Measurements from ENCODE around the gene KLHL33. TPM values are rescaled to one million over a fixed set of nuclear protein-coding genes. Genes with fewer than 3 reads are reported as not detected.

KLHL33 gene
- total RNA-seq, 4 donors from 2014 or later: 0.16 to 0.27 TPM; not detected in 2

DNA sequence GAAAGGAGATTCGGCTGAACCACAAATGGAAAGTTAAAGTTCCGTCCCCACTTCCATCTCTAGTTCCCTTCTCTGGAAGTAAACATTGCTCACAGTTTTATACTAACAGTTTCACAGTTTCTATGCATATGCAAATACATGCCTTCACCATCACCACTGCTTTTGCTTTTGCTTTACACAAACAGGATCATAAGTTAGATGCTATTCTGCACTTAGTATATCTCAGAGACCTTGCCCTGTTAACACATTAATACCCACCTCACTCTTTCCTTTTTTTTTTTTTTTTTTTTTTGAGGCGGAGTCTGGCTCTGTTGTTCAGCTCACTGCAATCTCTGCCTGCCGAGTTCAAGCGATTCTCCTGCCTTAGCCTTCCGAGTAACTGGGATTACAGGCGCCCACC, 23.6 kb downstream of the KLHL33 start:
- 0% methylated on average over 5 to 7 of the region's 7 CpGs for WGBS, 2 donors (ENCODE audit: low coverage in 1 of 2)
- in situ Hi-C loops (cut with MboI; ENCODE audit: low pct_ligation_motif_present in 1 of 4, low pct_unique_long_range_greater_than_20kb in 1 of 4, low sequenced_read_pairs in 3 of 4): loop anchor here in 2 of 4 donors (10.0 to 25.0 kb wide), 2 partner anchors 52 to 200 kb away; partner anchors contain the start of genes PIP4P1 (in 1 of the 2) and PNP (in 1 of the 2)
- intact Hi-C loops (cut with DNase I; ENCODE audit: low total_unique reads): no loop called here
- Histone ChIP-seq H3K27me3 (no peaks in the 10 kb centered on the region), H3K9me3 (no peaks in the 10 kb centered on the region), H3K4me3 (peak overlapping the region; percentile 65 to 93 (median 78)), H3K27ac (peak overlapping the region; percentile 96 to 99 (median 98)), H3K4me1 (peaks cover 4 to 47% (median 35%) of the 10 kb centered on the region in 4 donors), H3K36me3 (peaks cover 0 to 7% (median 5%) of the 10 kb centered on the region in 4 donors)
- TF ChIP-seq EP300 (IDR thresholded peaks at IDR 0.05; ENCODE audit: low read depth) (no peak), POLR2AphosphoS5 (IDR thresholded peaks at IDR 0.05) (peak in 1 of 3 donors; percentile 5)
- no peak for DNase-seq

GRCh38 chr14:20409226-20409625, 26.7 kb downstream of the KLHL33 start:
- H3K4me1 ChIP-seq: peaks cover 4 to 20% (median 18%) of the 10 kb centered on the region in 4 donors
- no peak overlapping the region for H3K27ac ChIP-seq
- H3K9me3 ChIP-seq: no peaks in the 10 kb centered on the region
- TF ChIP-seq POLR2A (IDR thresholded peaks at IDR 0.05): no peak
- no peak for TF ChIP-seq EP300 (IDR thresholded peaks at IDR 0.05; ENCODE audit: low read depth)
- no peak for TF ChIP-seq CTCF (IDR thresholded peaks at IDR 0.05)
- TF ChIP-seq POLR2AphosphoS5 (IDR thresholded peaks at IDR 0.05): no peak
- intact Hi-C loops (cut with DNase I; ENCODE audit: low total_unique reads) (no loop called here), in situ Hi-C loops (cut with MboI; ENCODE audit: low pct_ligation_motif_present in 1 of 4, low pct_unique_long_range_greater_than_20kb in 1 of 4, low sequenced_read_pairs in 3 of 4) (loop anchor here in 1 of 4 donors (25.0 kb wide), 1 partner anchor 203 kb away; no protein-coding TSS in a partner anchor)
- H3K27me3 ChIP-seq: no peaks in the 10 kb centered on the region
- 96 to 100% methylated on average over 1 to 2 of the region's 2 CpGs for WGBS, 2 donors (ENCODE audit: low coverage in 1 of 2)
- no peak overlapping the region for H3K4me3 ChIP-seq
- no peak for DNase-seq
- H3K36me3 ChIP-seq: peaks cover 1 to 31% (median 19%) of the 10 kb centered on the region in 4 donors

DNA sequence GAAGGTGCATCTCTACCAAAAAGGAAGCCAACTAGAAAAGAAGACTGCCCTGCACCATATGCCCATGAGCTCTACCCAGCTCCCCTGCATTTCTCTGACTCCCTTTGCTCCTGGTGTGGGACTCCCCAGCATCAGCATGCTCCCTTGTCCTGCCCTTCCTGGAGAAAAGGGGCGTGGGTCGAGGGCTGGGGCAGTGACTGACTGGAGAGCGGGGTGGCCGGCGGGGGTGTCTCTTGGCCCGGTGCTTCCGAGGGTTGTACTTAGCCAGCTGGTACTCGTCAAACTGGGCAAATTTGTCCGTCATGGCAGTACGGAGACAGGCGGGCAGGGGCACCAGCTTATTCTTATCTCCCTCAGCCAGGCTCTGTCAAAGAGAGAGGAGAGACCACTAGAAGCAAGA, 32.4 kb downstream of the KLHL33 start:
- Histone ChIP-seq H3K27me3 (no peaks in the 10 kb centered on the region), H3K9me3 (no peaks in the 10 kb centered on the region), H3K4me3 (no peak overlapping the region), H3K36me3 (peaks cover 1 to 75% (median 37%) of the 10 kb centered on the region in 4 donors), H3K27ac (no peak overlapping the region), H3K4me1 (no peaks in the 10 kb centered on the region)
- WGBS, 2 donors (ENCODE audit: low coverage in 1 of 2): 84 to 94% methylated on average over 8 to 10 of the region's 11 CpGs
- in situ Hi-C loops (cut with MboI; ENCODE audit: low pct_ligation_motif_present in 1 of 4, low pct_unique_long_range_greater_than_20kb in 1 of 4, low sequenced_read_pairs in 3 of 4) (loop anchor here in 1 of 4 donors (25.0 kb wide), 1 partner anchor 209 kb away; no protein-coding TSS in a partner anchor), intact Hi-C loops (cut with DNase I; ENCODE audit: low total_unique reads) (no loop called here)
- no peak for DNase-seq
- TF ChIP-seq CTCF (IDR thresholded peaks at IDR 0.05) (no peak), POLR2AphosphoS5 (IDR thresholded peaks at IDR 0.05) (no peak), EP300 (IDR thresholded peaks at IDR 0.05; ENCODE audit: low read depth) (no peak), POLR2A (IDR thresholded peaks at IDR 0.05) (no peak)

- H3K4me1 ChIP-seq: no peaks in the 10 kb centered on the region
- WGBS, 2 donors (ENCODE audit: low coverage in 1 of 2): 83 to 92% methylated on average over 3 to 10 of the region's 10 CpGs
- no peaks in the 10 kb centered on the region for H3K27me3 ChIP-seq
- TF ChIP-seq POLR2AphosphoS5 (IDR thresholded peaks at IDR 0.05): peak in 1 of 3 donors; percentile 13
- no peak for TF ChIP-seq EP300 (IDR thresholded peaks at IDR 0.05; ENCODE audit: low read depth)
- no peaks in the 10 kb centered on the region for H3K9me3 ChIP-seq
- H3K27ac ChIP-seq: peak overlapping the region in 1 of 4 donors; percentile 30
- in situ Hi-C loops (cut with MboI; ENCODE audit: low pct_ligation_motif_present in 1 of 4, low pct_unique_long_range_greater_than_20kb in 1 of 4, low sequenced_read_pairs in 3 of 4) (loop anchor here in 1 of 4 donors (25.0 kb wide), 1 partner anchor 211 kb away; no protein-coding TSS in a partner anchor), intact Hi-C loops (cut with DNase I; ENCODE audit: low total_unique reads) (no loop called here)
- peaks cover 1 to 80% (median 33%) of the 10 kb centered on the region in 4 donors for H3K36me3 ChIP-seq
- no peak overlapping the region for H3K4me3 ChIP-seq
- DNase-seq: no peak
These were observed 34.9 kb downstream of the KLHL33 start for GRCh38 chr14:20400965-20401593.

DNA sequence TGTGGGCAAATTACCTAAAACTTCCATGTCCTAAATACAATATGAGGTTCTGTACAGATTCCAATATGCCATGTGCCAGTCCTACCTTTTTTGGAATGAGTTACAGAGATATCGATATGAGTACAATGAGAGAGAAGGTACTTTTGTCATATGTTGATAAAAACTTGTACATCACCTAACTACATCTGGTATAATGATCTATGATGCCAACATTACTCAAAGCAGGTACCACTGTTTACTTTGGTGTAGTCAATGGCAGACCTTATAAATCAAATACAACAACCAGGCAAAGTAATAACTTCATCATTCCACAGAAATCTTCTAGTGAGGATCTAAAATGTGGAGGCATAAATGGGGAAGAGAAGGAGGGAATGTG, 35.4 kb downstream of the KLHL33 start:
- Histone ChIP-seq H3K4me3 (no peak overlapping the region), H3K9me3 (no peaks in the 10 kb centered on the region), H3K36me3 (peaks cover 0 to 80% (median 32%) of the 10 kb centered on the region in 4 donors), H3K27ac (peak overlapping the region in 1 of 4 donors; percentile 30), H3K27me3 (no peaks in the 10 kb centered on the region), H3K4me1 (no peaks in the 10 kb centered on the region)
- WGBS, 2 donors (ENCODE audit: low coverage in 1 of 2): 97 to 100% methylated on average over 1 of the region's 1 CpG
- intact Hi-C loops (cut with DNase I; ENCODE audit: low total_unique reads) (no loop called here), in situ Hi-C loops (cut with MboI; ENCODE audit: low pct_ligation_motif_present in 1 of 4, low pct_unique_long_range_greater_than_20kb in 1 of 4, low sequenced_read_pairs in 3 of 4) (loop anchor here in 1 of 4 donors (25.0 kb wide), 1 partner anchor 212 kb away; no protein-coding TSS in a partner anchor)
- TF ChIP-seq CTCF (IDR thresholded peaks at IDR 0.05) (no peak), EP300 (IDR thresholded peaks at IDR 0.05; ENCODE audit: low read depth) (no peak), POLR2AphosphoS5 (IDR thresholded peaks at IDR 0.05) (no peak), POLR2A (IDR thresholded peaks at IDR 0.05) (no peak)
- DNase-seq: no peak
